GM10847 (cell line): Measurements from ENCODE around the gene PRKCH.

Experiments used
- POLR2A ChIP-seq: IDR thresholded peaks from 2 replicates; pipeline ENCODE4 v1.6.1; 2011; ENCODE audit not compliant: insufficient read length; ENCODE audit errors: extremely low read depth

Gene PRKCH

DNA sequence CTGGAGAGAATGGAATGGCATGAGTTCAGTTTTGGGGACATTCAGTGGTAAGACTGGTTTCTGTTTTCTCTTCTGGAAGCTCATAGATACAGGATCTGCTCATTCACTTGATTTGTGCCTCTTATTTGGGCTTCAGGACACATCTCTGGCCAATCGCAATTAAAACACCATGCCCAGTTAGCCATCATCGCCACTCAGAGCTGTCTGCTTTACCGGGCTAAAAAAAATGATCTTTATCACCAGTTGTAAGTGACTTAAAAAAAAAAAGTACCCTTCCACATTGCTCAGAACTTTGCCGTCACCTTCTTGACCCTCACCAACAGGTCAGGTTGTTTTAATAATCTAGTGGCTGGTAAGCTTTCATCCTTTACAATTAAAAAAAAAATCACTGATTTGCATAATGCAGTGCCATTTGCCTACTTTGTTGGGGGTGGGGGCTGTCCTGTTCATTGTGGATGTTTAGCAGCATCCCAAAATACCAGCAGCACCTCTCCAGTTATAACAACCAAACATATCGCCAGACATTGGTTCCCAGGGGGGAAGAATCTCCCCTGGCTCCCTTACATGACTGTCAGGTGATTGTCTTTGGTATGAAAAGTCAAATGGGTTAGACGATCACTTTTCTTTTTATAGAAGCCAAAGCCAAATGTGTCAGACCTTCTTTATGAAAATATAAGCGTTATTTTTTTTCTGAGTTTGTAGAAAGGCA, 150.1 kb downstream of the PRKCH start:
- TF ChIP-seq POLR2A = no peak

DNA sequence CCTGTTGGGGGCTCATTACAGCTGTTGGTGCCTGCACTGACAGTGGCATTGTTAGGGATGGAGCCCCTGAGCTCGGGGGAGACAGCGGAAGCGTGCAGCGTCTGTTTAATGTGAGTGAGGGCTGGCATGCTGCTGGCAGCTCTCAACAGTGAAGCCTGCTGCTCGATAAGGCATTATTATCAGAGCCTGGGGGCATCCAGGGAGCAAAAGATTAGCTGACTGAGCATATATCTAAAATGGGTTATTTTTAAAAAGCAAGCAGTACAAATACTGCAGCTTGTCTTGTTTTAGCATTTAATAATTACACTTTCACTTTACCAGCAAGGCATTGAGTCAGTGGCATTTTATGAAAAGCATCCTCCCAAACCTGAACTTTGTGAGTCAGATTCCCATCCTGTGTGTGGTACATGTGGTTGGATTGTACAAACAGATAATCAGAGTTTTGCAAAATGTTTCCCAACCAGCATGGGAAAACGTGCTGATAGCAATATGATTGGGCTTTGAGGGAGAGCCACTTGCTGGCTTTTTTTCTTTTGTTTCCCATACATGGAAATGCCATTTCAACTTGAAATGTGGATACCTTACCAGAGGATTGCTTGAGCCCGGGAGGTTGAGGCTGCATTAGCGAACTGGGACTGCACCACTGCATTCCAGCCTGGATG, 150.8 kb downstream of the PRKCH start:
- TF ChIP-seq POLR2A = no peak

DNA sequence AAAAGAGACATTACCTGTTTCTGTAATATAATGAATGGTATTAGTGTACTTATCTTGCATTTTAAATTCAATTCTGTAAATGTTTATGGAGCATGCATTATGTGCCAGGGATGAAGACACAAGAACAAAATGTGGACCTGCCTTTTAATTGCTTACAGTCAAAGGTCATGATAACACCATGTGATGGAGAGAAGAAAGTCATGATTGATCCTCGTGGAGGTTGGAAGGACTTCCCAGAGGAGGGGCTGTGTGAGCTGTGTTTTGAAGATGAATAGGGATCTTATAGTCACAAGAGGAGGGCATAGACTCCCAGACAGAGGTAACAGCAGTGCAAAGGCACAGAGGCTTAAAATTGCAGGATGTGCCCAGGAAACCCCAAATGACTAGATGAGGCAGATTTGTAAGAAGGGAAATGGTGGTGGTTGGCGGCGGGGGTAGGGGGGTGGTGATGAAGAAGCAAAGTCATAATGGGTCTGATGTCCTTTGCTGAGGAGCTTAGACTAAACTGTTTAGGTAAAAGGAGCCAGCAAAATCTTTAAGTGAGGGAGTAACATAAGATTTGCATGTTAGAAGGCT, 151.5 kb downstream of the PRKCH start:
- TF ChIP-seq POLR2A = no peak

DNA sequence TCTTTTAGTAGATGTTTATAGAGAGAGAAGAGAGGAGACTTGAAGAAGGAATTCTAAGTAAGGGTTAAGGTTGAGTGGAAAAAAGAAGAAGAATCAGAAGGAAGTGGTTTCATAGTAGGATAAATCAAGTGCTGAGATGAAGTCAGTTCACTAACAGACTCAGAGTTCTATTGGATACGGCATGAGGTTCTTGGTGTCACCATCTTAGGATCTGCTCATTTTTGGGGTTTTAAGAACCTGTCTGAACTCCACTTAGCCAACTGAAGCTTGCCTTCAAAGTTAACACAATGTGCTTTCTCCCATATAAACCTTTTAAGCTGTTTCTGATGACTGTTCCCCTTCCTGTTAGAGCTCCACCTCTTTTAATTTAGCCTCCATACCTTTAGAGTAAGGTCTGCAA, 152.6 kb downstream of the PRKCH start:
- no peak for TF ChIP-seq POLR2A

DNA sequence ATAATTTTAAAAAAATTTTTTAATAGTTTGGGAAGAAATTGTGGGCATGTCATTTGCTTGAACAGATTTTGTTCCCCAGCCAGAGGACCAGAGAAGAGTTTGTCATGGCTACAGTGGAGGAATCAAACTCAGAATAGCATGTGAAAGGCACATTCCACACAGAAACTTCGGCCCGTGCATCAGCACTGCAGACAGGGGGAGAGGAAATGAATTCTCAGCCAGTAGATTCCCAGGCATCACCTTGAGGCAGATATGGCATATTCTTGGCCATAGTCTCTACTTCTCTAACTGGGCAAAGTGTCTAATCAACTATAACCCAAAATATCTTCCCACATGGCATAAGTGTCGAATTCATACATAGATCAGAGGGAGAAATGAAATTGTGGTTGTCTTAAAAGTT, 153.3 kb downstream of the PRKCH start:
- TF ChIP-seq POLR2A = no peak

DNA sequence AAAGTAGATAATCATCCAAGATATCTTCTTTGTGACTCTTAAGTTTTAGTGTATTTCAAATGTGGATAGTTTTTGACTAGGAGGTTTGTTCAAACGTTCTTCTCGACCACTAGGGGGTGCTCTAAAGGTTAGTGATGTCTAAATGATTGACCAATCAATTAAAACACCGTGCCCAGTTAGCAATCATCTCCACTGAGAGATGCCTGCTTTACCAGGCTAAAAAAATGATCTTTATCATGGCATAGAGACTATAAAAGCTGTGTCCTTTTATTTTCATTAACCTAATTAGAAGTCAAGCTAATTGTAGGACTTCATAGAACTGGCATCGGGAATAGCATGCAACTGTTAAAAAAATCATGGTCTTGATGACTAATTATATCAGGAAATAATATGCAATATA, 153.9 kb downstream of the PRKCH start:
- no peak for TF ChIP-seq POLR2A

DNA sequence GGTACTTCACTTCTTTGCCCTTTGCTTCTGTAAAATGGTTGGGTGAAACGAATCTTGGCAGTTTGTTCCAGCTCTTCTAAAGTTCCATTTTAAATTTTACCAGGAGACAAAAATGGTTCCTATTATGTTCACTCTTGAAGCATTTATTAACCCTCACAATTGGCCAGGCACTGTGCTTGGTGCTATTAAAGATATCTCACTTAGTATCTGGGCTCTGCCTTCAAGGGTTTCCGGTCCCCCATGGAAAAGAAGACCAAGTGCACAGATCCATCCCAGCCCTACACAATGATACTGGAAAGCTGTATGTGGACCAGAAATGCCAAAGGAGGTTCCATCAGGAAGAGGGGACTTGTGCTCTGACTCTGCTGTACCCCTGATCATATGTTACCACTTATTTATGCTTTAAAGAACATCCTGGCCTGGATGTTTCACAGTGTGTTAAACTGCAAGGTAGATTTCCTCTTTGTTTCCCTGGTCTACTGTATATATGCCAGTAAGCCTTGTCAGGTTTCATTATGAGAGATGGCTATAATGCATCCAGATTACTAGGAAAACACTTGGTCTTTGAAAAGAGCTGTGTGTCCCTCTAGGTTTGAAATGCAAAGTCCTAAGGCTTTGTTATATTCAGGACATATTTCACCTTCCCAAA, 154.8 kb downstream of the PRKCH start:
- no peak for TF ChIP-seq POLR2A

DNA sequence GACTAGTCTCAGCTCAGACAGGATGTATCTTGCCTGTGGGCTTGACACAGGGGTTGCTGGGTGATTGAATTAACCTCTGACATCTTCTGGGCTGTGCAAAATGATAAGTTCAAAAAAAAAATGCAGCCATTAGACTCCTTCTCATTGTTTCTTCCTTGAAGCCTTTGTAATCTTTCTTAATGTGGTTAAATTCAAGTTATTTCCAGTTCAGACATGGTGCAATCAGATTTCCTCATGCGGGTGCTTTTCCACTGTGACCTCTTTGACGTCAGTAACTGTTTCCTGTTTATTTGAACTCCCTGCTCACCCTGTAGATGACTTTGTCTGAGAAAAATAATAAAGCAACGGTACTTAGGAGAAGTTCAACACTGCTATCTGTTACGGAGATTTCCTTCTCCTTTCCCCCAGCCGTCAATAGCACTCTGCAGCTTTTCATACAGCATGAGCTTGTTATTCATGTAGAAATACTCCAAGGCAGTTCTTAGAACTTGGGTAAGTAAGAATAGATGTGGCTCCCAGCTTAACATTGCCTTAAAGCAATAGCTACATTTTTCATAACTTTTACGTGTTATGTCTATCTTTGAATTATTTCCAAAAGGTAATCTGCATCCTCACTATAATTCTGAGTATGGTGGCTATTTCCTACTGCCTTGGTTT, 155.5 kb downstream of the PRKCH start:
- TF ChIP-seq POLR2A = no peak

DNA sequence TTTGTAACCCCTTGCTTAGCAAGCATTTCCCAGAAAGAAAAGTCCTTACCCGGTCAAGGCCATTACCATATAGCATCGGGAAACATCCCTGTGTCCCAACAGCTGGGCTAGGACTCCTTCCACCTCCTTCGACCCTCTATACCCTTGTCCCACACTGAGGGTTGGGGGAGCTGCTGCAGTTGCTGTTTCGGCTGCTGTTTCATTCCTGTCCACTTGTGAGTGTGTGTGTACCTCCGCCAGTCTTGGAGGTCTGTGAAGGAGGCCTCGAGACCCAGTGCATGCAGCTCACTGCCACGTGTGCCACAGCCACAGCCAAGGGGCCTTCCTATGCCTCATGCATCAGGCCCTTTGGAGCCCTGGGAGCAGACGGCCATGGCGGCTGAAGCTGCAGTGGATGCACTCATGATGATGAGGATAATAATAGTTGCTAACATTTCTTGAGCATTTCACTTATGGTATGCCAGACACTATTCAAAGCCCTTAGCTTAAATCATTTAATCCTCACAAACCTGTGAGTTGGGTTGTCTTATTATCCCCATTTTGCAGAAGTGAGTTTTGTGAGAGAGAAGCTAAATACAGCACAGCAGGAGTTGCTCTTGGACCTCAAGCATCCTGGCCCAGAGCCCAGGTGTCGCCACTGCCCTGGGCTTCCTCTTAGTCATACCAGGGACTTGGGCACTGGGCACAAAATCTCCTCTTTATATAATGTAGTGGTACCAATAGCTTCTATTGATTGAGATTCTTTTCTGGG, 156.5 kb downstream of the PRKCH start:
- no peak for TF ChIP-seq POLR2A

DNA sequence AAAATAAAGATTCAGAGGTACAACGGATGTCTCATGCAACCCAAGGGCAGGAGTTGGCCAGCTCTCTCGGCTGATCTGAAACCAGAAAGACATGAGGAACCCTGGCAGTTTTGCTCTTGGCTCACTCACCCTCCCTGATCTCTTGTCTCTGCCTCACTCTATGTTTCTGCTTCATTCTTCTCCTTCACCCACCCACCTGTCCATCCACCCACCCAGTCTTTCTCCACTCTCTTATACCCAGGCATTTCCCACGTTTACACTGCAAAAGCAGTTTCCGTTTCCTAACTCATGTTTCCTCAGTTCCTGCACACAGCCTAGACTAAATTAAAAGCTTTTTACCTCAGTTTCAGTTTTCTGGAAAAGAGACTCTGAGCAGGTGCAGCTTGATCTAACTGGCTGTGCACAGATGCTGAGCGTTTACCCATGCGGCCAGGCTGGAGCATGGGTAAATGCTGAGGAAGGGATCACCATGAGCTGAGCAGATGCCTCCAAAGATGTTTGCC, 157.6 kb downstream of the PRKCH start:
- TF ChIP-seq POLR2A = no peak

DNA sequence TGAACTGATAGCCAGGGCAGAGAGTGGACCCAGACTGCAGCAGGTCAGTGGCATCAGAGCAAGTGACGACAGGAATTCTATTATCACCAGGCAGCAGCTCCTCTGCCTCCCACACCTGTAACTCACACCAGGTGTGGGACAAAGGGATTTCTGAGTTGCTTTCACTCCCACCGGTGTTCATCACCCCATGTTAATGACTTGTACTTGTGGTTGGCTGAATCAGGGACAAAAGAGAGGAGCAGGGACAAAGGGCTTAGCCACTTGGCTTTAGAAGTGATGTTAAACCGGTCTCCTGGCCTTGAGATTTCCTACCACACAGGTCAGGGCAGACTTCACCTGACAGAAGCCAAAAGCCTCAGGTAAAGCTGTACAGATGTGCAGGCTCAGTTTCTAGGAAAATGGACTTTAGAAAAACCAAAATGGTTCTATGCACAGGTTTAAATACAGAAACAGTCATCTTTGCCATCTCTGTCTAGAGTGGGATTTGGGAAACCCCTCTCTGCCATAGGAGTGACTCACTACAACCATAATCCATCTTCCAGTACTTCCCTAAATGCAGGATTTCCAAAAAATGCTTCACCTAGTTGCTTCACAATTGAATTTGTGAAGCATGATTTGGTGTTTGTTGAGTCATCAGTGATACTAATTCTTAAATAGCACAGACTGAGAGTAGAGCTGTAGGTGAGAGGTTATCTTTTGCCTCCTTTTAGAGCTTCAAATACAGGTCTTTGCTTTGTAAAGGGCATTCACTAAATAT, 158.5 kb downstream of the PRKCH start:
- TF ChIP-seq POLR2A = no peak

DNA sequence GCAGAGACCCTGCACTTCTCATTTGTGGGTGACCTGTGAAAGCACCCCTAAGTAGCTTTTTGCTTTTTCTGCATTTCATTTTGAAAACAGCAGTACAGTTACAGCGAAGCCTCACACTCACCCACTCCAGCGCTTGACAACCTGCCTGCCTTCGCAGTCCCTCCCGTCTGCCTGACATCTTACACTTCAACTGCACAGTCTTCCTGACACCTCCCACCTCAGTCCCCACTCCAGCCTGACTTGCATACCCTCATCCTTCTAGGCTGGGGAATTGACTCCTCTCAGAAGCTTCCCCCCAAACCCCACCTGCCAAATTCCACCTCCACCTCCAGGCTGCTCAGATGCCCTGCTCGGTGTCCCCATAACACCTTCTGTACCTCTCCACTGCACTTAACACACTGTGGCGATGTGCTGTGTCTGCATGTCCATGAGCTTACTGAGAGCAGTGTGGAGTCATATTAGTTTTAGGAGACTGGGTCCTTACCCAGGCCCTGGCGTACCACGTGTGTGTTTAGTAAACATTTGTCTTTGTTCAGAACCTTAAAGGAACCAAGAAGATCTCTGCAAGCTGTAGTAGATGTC, 159.4 kb downstream of the PRKCH start:
- no peak for TF ChIP-seq POLR2A

DNA sequence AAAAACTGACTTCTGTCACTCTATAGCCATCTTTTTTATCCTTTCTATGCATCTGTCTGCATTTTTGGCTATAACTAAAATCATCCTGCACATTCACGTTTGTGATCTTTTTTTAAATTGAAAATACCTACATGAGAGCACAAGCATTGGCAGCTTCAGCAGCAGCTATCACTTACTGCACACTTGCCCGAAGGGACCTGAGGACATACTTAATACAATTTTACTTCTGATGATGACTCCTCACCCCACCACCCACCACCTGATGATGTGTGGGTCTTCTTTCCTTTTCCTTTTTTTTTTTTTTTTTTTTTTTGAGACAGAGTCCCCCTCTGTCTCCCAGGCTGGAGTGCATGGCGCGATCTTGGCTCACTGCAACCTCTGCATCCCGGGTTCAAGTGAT, 160.3 kb downstream of the PRKCH start:
- no peak for TF ChIP-seq POLR2A
